ENCODE results near the gene LMOD1.
"Not testable (repeated sequence)": the region's sequence is repeated elsewhere in the genome, so short reads cannot be mapped to it uniquely, and the experiment has no call there.

Gene LMOD1

DNA sequence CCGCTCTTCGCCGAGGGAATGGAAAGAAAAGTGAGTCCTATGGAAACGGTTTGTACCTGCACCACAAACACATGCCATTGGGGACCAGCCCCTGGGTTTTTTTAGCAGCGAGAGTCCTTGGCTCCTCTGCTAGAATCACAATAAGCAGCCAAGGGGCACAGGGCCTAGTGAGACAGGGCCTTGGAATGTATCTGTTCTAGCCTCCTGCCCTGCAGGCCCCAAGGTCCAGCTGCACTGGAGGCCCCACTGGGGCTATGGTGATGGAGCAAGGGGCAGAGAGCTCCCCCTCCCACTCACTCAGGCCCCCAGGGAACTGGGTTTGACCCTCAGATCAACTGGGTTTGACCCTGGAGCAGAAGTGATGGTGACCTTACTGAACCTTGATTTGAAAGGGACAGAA lies 43.2 kb downstream of the LMOD1 start:
- H3K4ac ChIP-seq (ENCODE audit: low read depth in 1 of 2, low read length in 2 of 2) = peak overlapping the region in 1 of 2 experiments; percentile 85
- H3K79me1 ChIP-seq (replicated peaks; ENCODE audit: low read length, poor library complexity, severe bottlenecking) = no peaks in the 10 kb centered on the region
- peak; percentile 54 for DNase-seq
- peak overlapping the region; percentile 48 for H3K27ac ChIP-seq (ENCODE audit: low read length, poor library complexity, severe bottlenecking)
- peak overlapping the region; percentile 64 for H3K9ac ChIP-seq (ENCODE audit: low read length)
- H3K23ac ChIP-seq (ENCODE audit: low read length in 2 of 2) = no peak overlapping the region
- H2BK120ac ChIP-seq (ENCODE audit: low read depth, low read length) = peak overlapping the region; percentile 87
- no peak overlapping the region for H3K14ac ChIP-seq (ENCODE audit: low read length in 2 of 2)
- WGBS = 70% methylated on average over 5 of the region's 5 CpGs
- H2BK12ac ChIP-seq (ENCODE audit: low read length in 2 of 2) = peak overlapping the region; percentile 49 to 94
- peaks cover 0 to 14% of the 10 kb centered on the region in 2 experiments for H3K36me3 ChIP-seq (ENCODE audit: control insufficient read depth in 1 of 2, insufficient read depth in 2 of 2, low read depth in 1 of 2, low read length in 2 of 2)
- peak overlapping the region; percentile 18 for H4K91ac ChIP-seq (ENCODE audit: low read length)
- no peak overlapping the region for H3K4me2 ChIP-seq (ENCODE audit: low read length, poor library complexity, severe bottlenecking)
- H2BK15ac ChIP-seq (ENCODE audit: low read depth, poor library complexity, severe bottlenecking) = no peak overlapping the region
- peak overlapping the region; percentile 95 for H2AK5ac ChIP-seq (ENCODE audit: low read length, severe bottlenecking)
- H3K4me1 ChIP-seq (ENCODE audit: control insufficient read depth, insufficient read depth, low read depth, low read length) = peaks cover 24% of the 10 kb centered on the region
- H2BK5ac ChIP-seq (ENCODE audit: low read depth, low read length, poor library complexity, severe bottlenecking) = no peak overlapping the region
- peak overlapping the region; percentile 66 for H4K8ac ChIP-seq (ENCODE audit: low read length)
- H2AFZ ChIP-seq (ENCODE audit: low read depth, low read length) = no peak overlapping the region
- H3K27me3 ChIP-seq (ENCODE audit: control insufficient read depth in 1 of 2, insufficient read depth in 1 of 2, low read length in 2 of 2) = no peaks in the 10 kb centered on the region
- H3K4me3 ChIP-seq (ENCODE audit: insufficient read depth in 1 of 2, low read depth in 1 of 2, low read length in 2 of 2) = no peak overlapping the region
- peak overlapping the region in 1 of 2 experiments; percentile 78 for H3K18ac ChIP-seq (ENCODE audit: low read depth in 1 of 2, low read length in 2 of 2)
- no peaks in the 10 kb centered on the region for H3K9me3 ChIP-seq (ENCODE audit: control insufficient read depth, low read length)

- peak; percentile 52 for DNase-seq
- Histone ChIP-seq H2AFZ (ENCODE audit: low read depth, low read length) (no peak overlapping the region), H3K4me2 (ENCODE audit: low read length, poor library complexity, severe bottlenecking) (no peak overlapping the region), H3K4me1 (ENCODE audit: control insufficient read depth, insufficient read depth, low read depth, low read length) (peaks cover 23% of the 10 kb centered on the region), H3K18ac (ENCODE audit: low read depth in 1 of 2, low read length in 2 of 2) (no peak overlapping the region), H3K4ac (ENCODE audit: low read depth in 1 of 2, low read length in 2 of 2) (no peak overlapping the region), H2BK12ac (ENCODE audit: low read length in 2 of 2) (no peak overlapping the region), H3K36me3 (ENCODE audit: control insufficient read depth in 1 of 2, insufficient read depth in 2 of 2, low read depth in 1 of 2, low read length in 2 of 2) (peaks cover 0 to 23% of the 10 kb centered on the region in 2 experiments), H2BK15ac (ENCODE audit: low read depth, poor library complexity, severe bottlenecking) (no peak overlapping the region), H4K8ac (ENCODE audit: low read length) (no peak overlapping the region), H3K9me3 (ENCODE audit: control insufficient read depth, low read length) (no peaks in the 10 kb centered on the region), H2BK5ac (ENCODE audit: low read depth, low read length, poor library complexity, severe bottlenecking) (no peak overlapping the region), H3K27ac (ENCODE audit: low read length, poor library complexity, severe bottlenecking) (no peak overlapping the region), H3K23ac (ENCODE audit: low read length in 2 of 2) (no peak overlapping the region), H3K27me3 (ENCODE audit: control insufficient read depth in 1 of 2, insufficient read depth in 1 of 2, low read length in 2 of 2) (no peaks in the 10 kb centered on the region), H2BK120ac (ENCODE audit: low read depth, low read length) (no peak overlapping the region), H3K14ac (ENCODE audit: low read length in 2 of 2) (no peak overlapping the region), H2AK5ac (ENCODE audit: low read length, severe bottlenecking) (no peak overlapping the region), H3K79me1 (replicated peaks; ENCODE audit: low read length, poor library complexity, severe bottlenecking) (no peaks in the 10 kb centered on the region), H3K4me3 (ENCODE audit: insufficient read depth in 1 of 2, low read depth in 1 of 2, low read length in 2 of 2) (no peak overlapping the region), H4K91ac (ENCODE audit: low read length) (no peak overlapping the region), H3K9ac (ENCODE audit: low read length) (peak overlapping the region; percentile 21)
- WGBS = 78% methylated on average over 2 of the region's 3 CpGs
Measured at GRCh38 chr1:201902198-201902597, 44.1 kb downstream of the LMOD1 start.

DNA sequence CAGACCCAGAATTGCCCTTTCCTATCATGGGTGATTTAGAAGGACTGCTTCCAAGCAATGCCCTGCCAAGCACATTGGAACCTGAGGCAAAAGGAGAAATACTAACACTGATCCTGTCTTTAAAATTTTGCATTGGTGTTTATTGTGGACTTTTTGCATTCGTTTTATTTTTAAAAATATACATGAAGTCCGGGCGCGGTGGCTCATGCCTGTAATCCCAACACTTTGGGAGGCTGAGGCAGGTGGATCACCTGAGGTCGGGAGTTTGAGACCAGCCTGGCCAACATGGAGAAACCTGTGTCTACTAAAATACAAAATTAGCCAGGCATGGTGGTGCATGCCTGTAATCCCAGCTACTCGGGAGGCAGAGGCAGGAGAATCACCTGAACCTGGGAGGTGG lies 45.3 kb downstream of the LMOD1 start:
- not testable (repeated sequence) for H2BK15ac ChIP-seq (ENCODE audit: low read depth, poor library complexity, severe bottlenecking); H3K9ac ChIP-seq (ENCODE audit: low read length); H3K14ac ChIP-seq (ENCODE audit: low read length in 2 of 2); H2AK5ac ChIP-seq (ENCODE audit: low read length, severe bottlenecking); H3K4ac ChIP-seq (ENCODE audit: low read depth in 1 of 2, low read length in 2 of 2); H3K4me3 ChIP-seq (ENCODE audit: insufficient read depth in 1 of 2, low read depth in 1 of 2, low read length in 2 of 2); H3K23ac ChIP-seq (ENCODE audit: low read length in 2 of 2); DNase-seq; H4K8ac ChIP-seq (ENCODE audit: low read length); H2BK5ac ChIP-seq (ENCODE audit: low read depth, low read length, poor library complexity, severe bottlenecking); H2BK120ac ChIP-seq (ENCODE audit: low read depth, low read length); H3K27ac ChIP-seq (ENCODE audit: low read length, poor library complexity, severe bottlenecking); H2BK12ac ChIP-seq (ENCODE audit: low read length in 2 of 2); H2AFZ ChIP-seq (ENCODE audit: low read depth, low read length); H3K27me3 ChIP-seq (ENCODE audit: control insufficient read depth in 1 of 2, insufficient read depth in 1 of 2, low read length in 2 of 2); H4K91ac ChIP-seq (ENCODE audit: low read length); H3K4me2 ChIP-seq (ENCODE audit: low read length, poor library complexity, severe bottlenecking); H3K18ac ChIP-seq (ENCODE audit: low read depth in 1 of 2, low read length in 2 of 2); H3K79me1 ChIP-seq (replicated peaks; ENCODE audit: low read length, poor library complexity, severe bottlenecking); H3K9me3 ChIP-seq (ENCODE audit: control insufficient read depth, low read length)
- 92% methylated on average over 6 of the region's 6 CpGs for WGBS
- H3K36me3 ChIP-seq (ENCODE audit: control insufficient read depth in 1 of 2, insufficient read depth in 2 of 2, low read depth in 1 of 2, low read length in 2 of 2) = peaks cover 0 to 23% of the 10 kb centered on the region in 2 experiments
- H3K4me1 ChIP-seq (ENCODE audit: control insufficient read depth, insufficient read depth, low read depth, low read length) = peaks cover 26% of the 10 kb centered on the region

DNA sequence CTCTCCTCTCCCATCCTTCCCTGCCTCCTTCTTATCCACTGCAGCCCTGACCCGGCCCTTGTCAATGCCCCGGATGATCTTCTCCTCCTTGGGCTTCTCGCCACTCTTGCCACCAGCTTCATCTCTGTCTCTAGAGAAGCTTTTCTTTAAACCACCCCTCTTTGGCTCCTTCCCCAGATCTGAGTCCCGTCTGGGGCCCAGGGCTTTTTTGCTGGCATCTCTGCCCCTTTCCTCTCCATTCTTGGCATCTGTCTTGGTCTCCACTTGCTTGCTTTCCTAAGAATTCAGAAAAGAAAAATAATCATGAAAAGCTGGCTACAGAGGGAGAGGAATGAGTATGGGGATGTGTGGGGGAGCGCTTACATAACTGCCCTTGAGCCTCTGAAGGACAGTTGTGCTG lies 45.9 kb downstream of the LMOD1 start:
- Histone ChIP-seq H2AFZ (ENCODE audit: low read depth, low read length) (no peak overlapping the region), H2BK5ac (ENCODE audit: low read depth, low read length, poor library complexity, severe bottlenecking) (no peak overlapping the region), H3K18ac (ENCODE audit: low read depth in 1 of 2, low read length in 2 of 2) (no peak overlapping the region), H3K36me3 (ENCODE audit: control insufficient read depth in 1 of 2, insufficient read depth in 2 of 2, low read depth in 1 of 2, low read length in 2 of 2) (peaks cover 0 to 23% of the 10 kb centered on the region in 2 experiments), H3K27me3 (ENCODE audit: control insufficient read depth in 1 of 2, insufficient read depth in 1 of 2, low read length in 2 of 2) (no peaks in the 10 kb centered on the region), H2BK12ac (ENCODE audit: low read length in 2 of 2) (no peak overlapping the region), H2BK120ac (ENCODE audit: low read depth, low read length) (no peak overlapping the region), H3K4me1 (ENCODE audit: control insufficient read depth, insufficient read depth, low read depth, low read length) (peaks cover 23% of the 10 kb centered on the region), H3K14ac (ENCODE audit: low read length in 2 of 2) (no peak overlapping the region), H2AK5ac (ENCODE audit: low read length, severe bottlenecking) (no peak overlapping the region), H3K27ac (ENCODE audit: low read length, poor library complexity, severe bottlenecking) (no peak overlapping the region), H3K4me3 (ENCODE audit: insufficient read depth in 1 of 2, low read depth in 1 of 2, low read length in 2 of 2) (no peak overlapping the region), H3K23ac (ENCODE audit: low read length in 2 of 2) (no peak overlapping the region), H4K8ac (ENCODE audit: low read length) (no peak overlapping the region), H2BK15ac (ENCODE audit: low read depth, poor library complexity, severe bottlenecking) (no peak overlapping the region), H3K4ac (ENCODE audit: low read depth in 1 of 2, low read length in 2 of 2) (no peak overlapping the region), H4K91ac (ENCODE audit: low read length) (no peak overlapping the region), H3K79me1 (replicated peaks; ENCODE audit: low read length, poor library complexity, severe bottlenecking) (no peaks in the 10 kb centered on the region), H3K4me2 (ENCODE audit: low read length, poor library complexity, severe bottlenecking) (no peak overlapping the region), H3K9me3 (ENCODE audit: control insufficient read depth, low read length) (no peaks in the 10 kb centered on the region), H3K9ac (ENCODE audit: low read length) (no peak overlapping the region)
- no peak for DNase-seq
- 94% methylated on average over 5 of the region's 5 CpGs for WGBS
